Right lobe of liver (tissue), 6 donors: ENCODE measurements around the gene SCAMP4. TPM values are rescaled to one million over a fixed set of nuclear protein-coding genes. Genes with fewer than 3 reads are reported as not detected.

ENCODE experiments used
- ATAC-seq, 4 donors: fragments of 200-7000 bp; cut with Tn5 transposase; one replicate each; pipeline ENCODE4 v1.9.1; 2020; ENCODE audit warnings: mild to moderate bottlenecking in 4 of 4, moderate library complexity in 4 of 4
- DNase-seq, 3 donors: peaks; one replicate each; pipeline ENCODE4 v3.0.0-alpha.2; 2020
- H3K27ac ChIP-seq, 3 donors: fragments of 200-600 bp; one replicate each; pipeline ENCODE4 v1.8.0; 2022
- H3K27me3 ChIP-seq, 2 donors: fragments of 200-600 bp; one replicate each; pipeline ENCODE4 v1.8.0; 2022
- H3K36me3 ChIP-seq, 4 donors: fragments of 200-600 bp; sonication (generic) in 1 of 4; one replicate each; pipeline versions ENCODE4 v1.5.1 to v1.8.0; 2017 to 2022; ENCODE audit warnings: control low read depth in 1 of 4
- H3K4me1 ChIP-seq, 4 donors: fragments of 200-600 bp; sonication (generic) in 1 of 4; one replicate each; pipeline versions ENCODE4 v1.5.1 to v1.8.0; 2017 to 2022; ENCODE audit warnings: control low read depth in 1 of 4
- H3K4me3 ChIP-seq, 3 donors: fragments of 200-600 bp; one replicate each; pipeline ENCODE4 v1.8.0; 2022
- H3K9me3 ChIP-seq, 4 donors: fragments of 200-600 bp; sonication (generic) in 1 of 4; one replicate each; pipeline versions ENCODE4 v1.5.1 to v1.8.0; 2017 to 2022; ENCODE audit warnings: control low read depth in 1 of 4
- POLR2A ChIP-seq: fragments of 450-650 bp; IDR thresholded peaks from one replicate; pipeline ENCODE4 v1.6.1; 2017; ENCODE audit warnings: antibody characterized with exemption, mild to moderate bottlenecking
- WGBS: methylation state at CpG from one replicate; pipeline ENCODE4 v1.1.6; 2018; ENCODE audit warnings: low coverage, low lambda C conversion rate; ENCODE audit not compliant: insufficient coverage; ENCODE audit errors: missing lambda C conversion rate; 5-methylcytosine and 5-hydroxymethylcytosine counted together
- intact Hi-C, 2 donors: fragments of 100-400 bp; cut with DNase I; formaldehyde crosslinking; loops; one replicate each; pipeline versions ENCODE4 v1.11.2 to v1.14.1; 2022
- total RNA-seq, 6 experiments: library from RNA; depleted of rRNA in 2 of 6; stranded (reverse); fragments of >200 nt in 2 of 6; fragmentation: NEBNext Ultra II Directional in 3 of 6; extraction: Animal tissue kit (Norgen Biotek cat#: 25700) in 3 of 6; gene quantifications; one replicate each; pipeline versions ENCODE4 v1.1.0 to v1.2.4, GENCODE V29; 2016 to 2023
- TF ChIP-seq, protein P1 (sequence below), 4 donors: fragments of 200-600 bp in 3 of 4; fragments of 450-650 bp in 1 of 4; IDR thresholded peaks; one replicate each; pipeline versions ENCODE4 v1.5.1 to v1.8.0; 2016 to 2022; ENCODE audit warnings: antibody characterized with exemption in 4 of 4, mild to moderate bottlenecking in 2 of 4
- donor health status: DM: no; HTN: yes; CAD: no.
- donor health status: DM: no; HTN: no; CAD: no.
- donor health status: DM: no; HTN: no; CAD: no.
- donor health status: DM: no; HTN: yes; CAD: no.
- donor health status: DM: no; HTN: yes; CAD: no.

The SCAMP4 gene
- total RNA-seq, 6 experiments from 2014 or later, result 22.1 to 60.6 (median 24.4) TPM

DNA sequence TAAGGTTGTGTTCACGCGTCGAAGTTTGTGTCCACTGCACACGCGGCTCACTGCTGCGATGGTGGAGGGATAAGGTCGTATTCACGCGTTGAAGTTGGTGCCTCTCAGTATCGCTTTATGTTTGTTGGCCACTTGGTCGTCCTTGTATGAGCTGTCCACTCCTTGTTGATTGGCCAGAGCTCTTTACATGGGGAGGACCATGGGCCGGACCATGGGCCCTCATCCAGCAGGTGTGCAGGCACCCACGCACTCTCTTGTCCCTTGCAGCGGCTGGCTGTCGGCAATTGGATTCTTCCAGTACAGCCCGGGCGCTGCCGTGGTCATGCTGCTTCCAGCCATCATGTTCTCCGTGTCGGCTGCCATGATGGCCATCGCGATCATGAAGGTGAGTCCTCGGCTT is 17.6 kb downstream of the SCAMP4 start:
- TF ChIP-seq POLR2A, result no peak
- TF ChIP-seq, protein P1, sequence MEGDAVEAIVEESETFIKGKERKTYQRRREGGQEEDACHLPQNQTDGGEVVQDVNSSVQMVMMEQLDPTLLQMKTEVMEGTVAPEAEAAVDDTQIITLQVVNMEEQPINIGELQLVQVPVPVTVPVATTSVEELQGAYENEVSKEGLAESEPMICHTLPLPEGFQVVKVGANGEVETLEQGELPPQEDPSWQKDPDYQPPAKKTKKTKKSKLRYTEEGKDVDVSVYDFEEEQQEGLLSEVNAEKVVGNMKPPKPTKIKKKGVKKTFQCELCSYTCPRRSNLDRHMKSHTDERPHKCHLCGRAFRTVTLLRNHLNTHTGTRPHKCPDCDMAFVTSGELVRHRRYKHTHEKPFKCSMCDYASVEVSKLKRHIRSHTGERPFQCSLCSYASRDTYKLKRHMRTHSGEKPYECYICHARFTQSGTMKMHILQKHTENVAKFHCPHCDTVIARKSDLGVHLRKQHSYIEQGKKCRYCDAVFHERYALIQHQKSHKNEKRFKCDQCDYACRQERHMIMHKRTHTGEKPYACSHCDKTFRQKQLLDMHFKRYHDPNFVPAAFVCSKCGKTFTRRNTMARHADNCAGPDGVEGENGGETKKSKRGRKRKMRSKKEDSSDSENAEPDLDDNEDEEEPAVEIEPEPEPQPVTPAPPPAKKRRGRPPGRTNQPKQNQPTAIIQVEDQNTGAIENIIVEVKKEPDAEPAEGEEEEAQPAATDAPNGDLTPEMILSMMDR (IDR thresholded peaks at IDR 0.05), result no peak
- Histone ChIP-seq H3K36me3 (peaks cover 0 to 35% (median 8%) of the 10 kb centered on the region in 4 donors), H3K4me1 (no peaks in the 10 kb centered on the region), H3K9me3 (no peaks in the 10 kb centered on the region), H3K4me3 (no peak overlapping the region), H3K27ac (no peak overlapping the region), H3K27me3 (no peaks in the 10 kb centered on the region)
- intact Hi-C loops, result no loop called here
- 100% methylated on average over 1 of the region's 23 CpGs for WGBS
- no peak for DNase-seq
- no peak for ATAC-seq

GRCh38 chr19:1923319-1923718 is 18.1 kb downstream of the SCAMP4 start:
- intact Hi-C loops, result no loop called here
- H3K36me3 ChIP-seq, result peaks cover 0 to 35% (median 8%) of the 10 kb centered on the region in 4 donors
- ATAC-seq (peak; percentile 48 to 80 (median 58)), DNase-seq (peak in 1 of 3 donors; percentile 56)
- H3K4me3 ChIP-seq, result no peak overlapping the region
- H3K27ac ChIP-seq, result no peak overlapping the region
- H3K27me3 ChIP-seq, result no peaks in the 10 kb centered on the region
- H3K9me3 ChIP-seq, result no peaks in the 10 kb centered on the region
- WGBS, result 81% methylated on average over 5 of the region's 8 CpGs
- no peaks in the 10 kb centered on the region for H3K4me1 ChIP-seq
- TF ChIP-seq POLR2A, result no peak
- TF ChIP-seq, protein P1 (IDR thresholded peaks at IDR 0.05), result no peak

GRCh38 chr19:1924320-1924961 is 19.2 kb downstream of the SCAMP4 start:
- H3K4me1 ChIP-seq, result peaks cover 0 to under 1% (median 0%) of the 10 kb centered on the region in 4 donors
- no peak overlapping the region for H3K4me3 ChIP-seq
- no peak for DNase-seq
- H3K27ac ChIP-seq, result no peak overlapping the region
- H3K36me3 ChIP-seq, result peaks cover 0 to 28% (median 7%) of the 10 kb centered on the region in 4 donors
- TF ChIP-seq POLR2A, result no peak
- TF ChIP-seq, protein P1 (IDR thresholded peaks at IDR 0.05), result no peak
- no peak for ATAC-seq
- WGBS, result 100% methylated on average over 1 of the region's 35 CpGs
- intact Hi-C loops, result no loop called here
- H3K27me3 ChIP-seq, result no peaks in the 10 kb centered on the region
- H3K9me3 ChIP-seq, result no peaks in the 10 kb centered on the region

GRCh38 chr19:1925544-1925943 is 20.3 kb downstream of the SCAMP4 start:
- no peak overlapping the region for H3K4me3 ChIP-seq
- DNase-seq (no peak), ATAC-seq (no peak)
- no peaks in the 10 kb centered on the region for H3K27me3 ChIP-seq
- H3K36me3 ChIP-seq, result peaks cover 0 to 19% (median 3%) of the 10 kb centered on the region in 4 donors
- TF ChIP-seq POLR2A, result no peak
- TF ChIP-seq, protein P1 (IDR thresholded peaks at IDR 0.05), result no peak
- no peaks in the 10 kb centered on the region for H3K9me3 ChIP-seq
- intact Hi-C loops, result no loop called here
- whole genome bisulfite sequencing, result 89% methylated on average over 9 of the region's 16 CpGs
- peaks cover 0 to 6% (median 0%) of the 10 kb centered on the region in 4 donors for H3K4me1 ChIP-seq
- no peak overlapping the region for H3K27ac ChIP-seq
